Measurements from ENCODE around the gene CANX. TPM values are rescaled to one million over a fixed set of nuclear protein-coding genes. Genes with fewer than 3 reads are reported as not detected.

CANX gene
- total RNA-seq, 4 donors from 2014 or later, result 183 to 307 (median 253) TPM

DNA sequence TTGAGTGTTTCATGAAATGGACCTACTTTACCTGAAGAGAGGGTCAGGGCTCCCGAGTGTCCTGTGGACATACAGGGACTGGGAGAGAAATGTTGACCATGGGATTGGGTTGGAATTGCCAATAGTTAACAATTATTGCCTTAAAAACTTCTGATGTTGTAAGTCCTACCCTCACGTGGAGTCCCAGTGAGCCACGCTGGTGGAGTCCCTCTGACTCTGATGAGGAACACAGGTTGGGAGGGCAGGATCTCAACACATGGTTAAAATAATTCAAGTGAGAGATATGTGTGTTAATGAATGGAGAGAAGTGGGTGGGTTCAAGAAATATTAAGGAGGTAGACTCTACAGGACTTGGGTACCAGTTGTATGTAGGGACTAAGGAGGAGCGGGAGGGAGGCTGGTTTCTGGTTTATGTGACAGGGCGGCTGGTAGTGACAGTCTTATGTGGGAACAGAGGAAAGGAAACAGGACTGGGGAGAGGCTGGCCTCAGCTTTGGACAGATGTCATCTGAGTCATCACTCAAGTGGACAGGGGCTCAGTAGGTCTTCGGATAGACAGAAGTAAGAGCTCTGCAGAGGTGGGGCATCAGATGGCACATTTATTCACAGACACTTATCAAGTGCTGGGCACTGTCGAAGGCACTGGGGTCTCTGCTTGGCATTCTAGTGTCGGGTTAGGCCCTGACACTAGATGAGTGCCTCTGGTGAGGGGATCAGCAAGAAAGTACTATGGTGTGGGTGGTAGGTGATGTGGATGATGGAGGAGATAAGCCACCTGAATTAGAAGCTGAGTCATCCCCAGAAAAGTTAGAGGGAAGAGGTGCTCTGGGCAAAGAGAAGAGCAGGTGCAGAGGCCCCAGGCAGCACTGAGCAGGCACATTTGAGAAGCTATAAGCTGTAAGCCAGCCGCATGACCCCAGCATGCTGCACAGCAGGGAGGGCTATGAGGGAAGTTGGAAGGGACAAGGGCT is 61.1 kb downstream of the CANX start:
- intact Hi-C loops (cut with DNase I; ENCODE audit: low total_unique reads), result no loop called here
- DNase-seq (ENCODE audit: low spot score in 2 of 2), result no peak
- H3K4me3 ChIP-seq (ENCODE audit: low read depth, poor library complexity, severe bottlenecking), result no peak overlapping the region
- TF ChIP-seq, protein P1, sequence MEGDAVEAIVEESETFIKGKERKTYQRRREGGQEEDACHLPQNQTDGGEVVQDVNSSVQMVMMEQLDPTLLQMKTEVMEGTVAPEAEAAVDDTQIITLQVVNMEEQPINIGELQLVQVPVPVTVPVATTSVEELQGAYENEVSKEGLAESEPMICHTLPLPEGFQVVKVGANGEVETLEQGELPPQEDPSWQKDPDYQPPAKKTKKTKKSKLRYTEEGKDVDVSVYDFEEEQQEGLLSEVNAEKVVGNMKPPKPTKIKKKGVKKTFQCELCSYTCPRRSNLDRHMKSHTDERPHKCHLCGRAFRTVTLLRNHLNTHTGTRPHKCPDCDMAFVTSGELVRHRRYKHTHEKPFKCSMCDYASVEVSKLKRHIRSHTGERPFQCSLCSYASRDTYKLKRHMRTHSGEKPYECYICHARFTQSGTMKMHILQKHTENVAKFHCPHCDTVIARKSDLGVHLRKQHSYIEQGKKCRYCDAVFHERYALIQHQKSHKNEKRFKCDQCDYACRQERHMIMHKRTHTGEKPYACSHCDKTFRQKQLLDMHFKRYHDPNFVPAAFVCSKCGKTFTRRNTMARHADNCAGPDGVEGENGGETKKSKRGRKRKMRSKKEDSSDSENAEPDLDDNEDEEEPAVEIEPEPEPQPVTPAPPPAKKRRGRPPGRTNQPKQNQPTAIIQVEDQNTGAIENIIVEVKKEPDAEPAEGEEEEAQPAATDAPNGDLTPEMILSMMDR (IDR thresholded peaks at IDR 0.05), result no peak
- TF ChIP-seq POLR2A (IDR thresholded peaks at IDR 0.05), result no peak
- WGBS, 2 donors, result 86 to 89% methylated on average over 9 of the region's 9 CpGs

DNA sequence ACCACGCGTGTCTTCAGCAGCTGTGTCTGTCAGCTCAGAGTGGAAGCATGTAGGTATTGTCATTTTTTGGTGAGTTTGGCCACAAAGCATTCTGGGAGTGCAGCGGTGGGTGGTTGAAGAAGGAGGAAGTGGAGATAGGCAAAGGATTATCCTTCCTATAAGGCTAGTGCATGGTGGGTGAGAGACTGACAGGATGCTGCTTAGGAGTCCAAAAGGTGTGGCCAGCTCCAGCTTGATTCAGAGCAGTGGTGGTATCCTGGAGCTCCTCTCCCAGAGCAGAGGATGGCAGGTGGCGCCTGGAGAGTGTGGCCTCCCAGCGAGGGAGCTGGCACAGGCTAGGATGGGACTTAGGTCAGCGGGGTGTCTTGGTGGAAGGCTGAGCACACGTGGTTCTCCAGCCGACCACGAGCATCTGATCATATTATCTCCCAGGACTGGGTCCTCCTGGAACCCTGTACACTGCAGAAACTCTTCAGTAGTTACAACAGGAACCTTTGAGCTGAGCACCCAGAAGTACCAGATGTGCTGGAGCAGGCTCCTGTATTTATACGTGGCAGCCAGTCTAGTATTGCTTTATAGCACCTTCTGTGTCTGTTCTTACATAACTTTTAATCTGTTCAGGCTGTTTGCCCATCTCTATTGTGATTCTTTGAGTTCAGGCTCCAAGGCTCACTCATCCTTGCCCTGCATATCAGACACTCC is 63.5 kb downstream of the CANX start:
- 36 to 42% methylated on average over 10 of the region's 10 CpGs for WGBS, 2 donors
- intact Hi-C loops (cut with DNase I; ENCODE audit: low total_unique reads), result no loop called here
- H3K4me3 ChIP-seq (ENCODE audit: low read depth, poor library complexity, severe bottlenecking), result no peak overlapping the region
- DNase-seq (ENCODE audit: low spot score in 2 of 2), result no peak
- TF ChIP-seq, protein P1 (IDR thresholded peaks at IDR 0.05), result no peak
- TF ChIP-seq POLR2A (IDR thresholded peaks at IDR 0.05), result no peak

DNA sequence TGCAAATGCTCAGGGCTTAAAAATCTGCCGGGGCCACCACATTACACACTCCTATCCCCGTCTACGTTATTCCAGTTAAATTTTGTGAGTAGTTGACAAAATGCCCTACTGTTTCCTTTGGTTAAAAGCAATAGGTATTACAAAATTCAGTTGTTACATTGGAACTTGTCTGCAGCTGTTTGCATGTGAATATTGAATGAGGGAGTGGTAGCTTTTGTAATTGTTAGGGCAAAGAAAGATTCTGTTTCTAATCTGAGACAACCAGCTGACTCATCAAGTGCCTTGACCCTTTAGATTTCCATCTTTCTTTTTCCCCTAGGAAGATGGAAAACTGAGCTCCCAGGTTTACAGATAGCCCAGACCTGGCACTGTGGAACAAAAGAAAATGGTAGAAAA is 64.0 kb downstream of the CANX start:
- no peak for DNase-seq (ENCODE audit: low spot score in 2 of 2)
- H3K4me3 ChIP-seq (ENCODE audit: low read depth, poor library complexity, severe bottlenecking), result no peak overlapping the region
- 15 to 18% methylated on average over 3 of the region's 3 CpGs for WGBS, 2 donors
- intact Hi-C loops (cut with DNase I; ENCODE audit: low total_unique reads), result no loop called here
- no peak for TF ChIP-seq POLR2A (IDR thresholded peaks at IDR 0.05)
- TF ChIP-seq, protein P1 (IDR thresholded peaks at IDR 0.05), result no peak

DNA sequence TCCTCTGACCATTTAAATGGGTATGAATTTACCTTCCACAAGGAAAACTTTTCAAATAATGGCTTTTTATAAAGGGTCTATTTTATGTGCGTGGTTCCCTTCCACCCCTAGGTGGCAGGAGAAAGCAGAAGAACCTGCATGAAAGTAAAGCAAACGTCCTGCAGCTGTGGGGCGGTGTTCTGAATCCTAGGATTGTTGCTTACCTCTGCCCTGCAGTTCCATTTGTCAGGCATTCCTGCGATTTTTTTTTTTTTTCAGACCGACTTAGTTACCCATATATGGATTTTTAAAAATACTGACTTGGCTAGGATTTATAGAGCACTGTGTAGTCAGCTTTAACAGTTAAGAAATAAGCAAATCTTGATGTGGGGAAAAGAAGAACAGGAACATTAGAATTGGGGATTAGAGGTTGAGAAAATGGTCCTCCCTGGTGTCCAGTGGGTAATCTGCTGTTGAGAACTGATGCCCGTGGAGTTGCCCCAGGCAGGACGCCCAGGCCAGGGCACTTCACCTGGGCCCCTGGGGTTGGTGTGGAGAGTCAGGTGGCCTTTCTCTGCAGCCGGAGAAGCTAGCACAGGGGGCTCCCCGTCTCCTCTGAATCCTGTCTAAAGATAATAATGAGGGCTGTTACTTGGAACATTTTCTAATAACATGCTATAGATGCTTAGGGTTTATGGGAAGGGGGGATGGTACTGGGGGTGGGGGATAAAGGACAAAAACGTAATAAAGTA is 64.6 kb downstream of the CANX start:
- WGBS, 2 donors, result 26 to 27% methylated on average over 10 of the region's 10 CpGs
- no peak overlapping the region for H3K4me3 ChIP-seq (ENCODE audit: low read depth, poor library complexity, severe bottlenecking)
- intact Hi-C loops (cut with DNase I; ENCODE audit: low total_unique reads), result no loop called here
- peak; percentile 68 to 88 for DNase-seq (ENCODE audit: low spot score in 2 of 2)
- TF ChIP-seq POLR2A (IDR thresholded peaks at IDR 0.05), result no peak
- TF ChIP-seq, protein P1 (IDR thresholded peaks at IDR 0.05), result peak in 1 of 3 donors; percentile 45

DNA sequence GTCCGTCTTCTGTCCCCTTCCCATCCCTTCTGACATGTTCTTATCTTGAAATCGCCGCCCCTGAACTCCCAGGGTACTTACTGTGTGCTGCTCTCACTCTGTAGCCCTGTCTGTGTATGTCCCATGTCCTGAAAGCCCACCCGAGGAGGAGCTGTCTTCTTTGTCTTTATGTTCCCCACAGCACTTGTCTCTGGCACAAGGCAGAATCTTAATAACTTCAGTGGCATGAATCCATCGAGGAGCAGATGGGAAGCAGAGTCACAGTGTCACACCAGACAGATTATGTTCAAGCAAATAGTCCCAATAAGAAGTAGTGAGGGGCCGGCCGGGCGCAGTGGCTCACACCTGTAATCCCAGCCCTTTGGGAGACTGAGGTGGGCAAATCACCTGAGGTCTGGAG is 65.3 kb downstream of the CANX start:
- DNase-seq (ENCODE audit: low spot score in 2 of 2), result no peak
- WGBS, 2 donors, result 69% methylated on average over 8 of the region's 8 CpGs
- no peak overlapping the region for H3K4me3 ChIP-seq (ENCODE audit: low read depth, poor library complexity, severe bottlenecking)
- intact Hi-C loops (cut with DNase I; ENCODE audit: low total_unique reads), result no loop called here
- no peak for TF ChIP-seq POLR2A (IDR thresholded peaks at IDR 0.05)
- TF ChIP-seq, protein P1 (IDR thresholded peaks at IDR 0.05), result no peak
